Ovary (tissue), 10 donors: ENCODE results near the gene FAN1. TPM values are rescaled to one million over a fixed set of nuclear protein-coding genes. Genes with fewer than 3 reads are reported as not detected.

Experiments
- DNase-seq, 5 donors: peaks; one replicate each; pipeline ENCODE4 v3.0.0-alpha.2; 2019 to 2020
- H3K27ac ChIP-seq, 2 donors: fragments of 200-600 bp; one replicate each; pipeline versions ENCODE4 v1.5.1 to v1.8.0; 2019 to 2022
- H3K27me3 ChIP-seq: fragments of 200-600 bp; one replicate; pipeline ENCODE4 v1.8.0; 2022
- H3K36me3 ChIP-seq: fragments of 200-600 bp; sonication (generic); one replicate; pipeline ENCODE4 v1.5.1; 2019
- H3K4me1 ChIP-seq: one replicate; pipeline ENCODE4 v1.8.1; 2013; ENCODE audit warnings: mild to moderate bottlenecking, moderate library complexity; ENCODE audit not compliant: insufficient read depth
- H3K4me3 ChIP-seq: fragments of 200-600 bp; sonication (generic); one replicate; pipeline ENCODE4 v1.5.1; 2017
- H3K9me3 ChIP-seq, 2 donors: fragments of 200-600 bp in 1 of 2; sonication (generic) in 1 of 2; one replicate each; pipeline versions ENCODE4 v1.5.1 to v1.8.1; 2013 to 2019; ENCODE audit warnings: mild to moderate bottlenecking in 1 of 2, moderate library complexity in 1 of 2
- CTCF ChIP-seq, 3 donors: fragments of 450-650 bp in 2 of 3; fragments of 200-600 bp in 1 of 3; IDR thresholded peaks; one replicate each; pipeline versions ENCODE4 v1.5.1 to v1.8.0; 2016 to 2022; ENCODE audit warnings: antibody characterized with exemption in 3 of 3, mild to moderate bottlenecking in 1 of 3
- EP300 ChIP-seq: sonication (generic); formaldehyde crosslinking; IDR thresholded peaks from one replicate; pipeline ENCODE4 v1.6.1; 2017; ENCODE audit warnings: antibody characterized with exemption
- POLR2A ChIP-seq: fragments of 450-650 bp; IDR thresholded peaks from one replicate; pipeline ENCODE4 v1.6.1; 2017; ENCODE audit warnings: antibody characterized with exemption, mild to moderate bottlenecking, moderate library complexity
- WGBS, 3 donors: extraction: QIAGEN DNeasy Blood & Tissue Kit in 1 of 3; methylation state at CpG; one replicate each; pipeline versions ENCODE4 v1.1.5 to v1.1.7; 2013 to 2017; 5-methylcytosine and 5-hydroxymethylcytosine counted together
- intact Hi-C, 4 donors: fragments of 100-400 bp; cut with DNase I; formaldehyde crosslinking; loops; one replicate each; pipeline versions ENCODE4 v1.11.0 to v1.15.1; 2022 to 2023
- long read RNA-seq, 3 donors: library from polyadenylated mRNA in 2 of 3; unstranded in 2 of 3; transcript quantifications; one replicate each; pipeline ENCODE4 v2.0.0 and lab custom pipeline, GENCODE V29; 2021 to 2026
- polyA plus RNA-seq, 2 donors: library from polyadenylated mRNA; stranded (reverse); fragments of 200-250 nt in 1 of 2; fragments of 350-450 nt in 1 of 2; fragmentation: Illumina TruSeq in 1 of 2; extraction: RNeasy Lipid Tissue Mini Kit (QIAGEN cat#74804) in 1 of 2; gene quantifications; one replicate each; pipeline ENCODE4 v1.2.3, GENCODE V29; 2013 to 2014
- total RNA-seq, 7 donors: library from RNA; depleted of rRNA in 2 of 7; stranded (reverse); fragments of >200 nt in 2 of 7; fragmentation: NEBNext Ultra II Directional in 3 of 7; extraction: Animal tissue kit (Norgen Biotek cat#: 25700) in 3 of 7; gene quantifications; one replicate each; pipeline versions ENCODE4 v1.1.0 to v1.2.4, GENCODE V29; 2016 to 2023
- donor health status: DM: no; HTN: no; CAD: no; lungs with moderate emphysema.
- donor health status: DM: no; HTN: no; CAD: no.
- donor health status: Bipolar disorder and iron deficiency.
- donor health status: DM: yes; HTN: yes; CAD: no.
- donor health status: DM: no; HTN: no; CAD: no.
- donor health status: DM: yes; HTN: yes; CAD: no.

The FAN1 gene
- 10 to 100 TPM; 10.1 to 24.1 (median 19.0) TPM for total RNA-seq
- 10 to 100 TPM; 12.7 to 17.9 TPM for polyA plus RNA-seq
- long read RNA-seq, donor 1, partial matches to known transcripts = 4 of 5 reads
- long read RNA-seq, donor 1, other reads (novel, unspliced or antisense) = 0 of 5 reads
- long read RNA-seq, donor 2, full-length matches to known transcripts = 9 of 22 reads
- long read RNA-seq, donor 2, partial matches to known transcripts = 13 of 22 reads
- long read RNA-seq, donor 2, other reads (novel, unspliced or antisense) = 0 of 22 reads
- long read RNA-seq, donor 3, full-length matches to known transcripts = 12 of 51 reads
- long read RNA-seq, donor 3, partial matches to known transcripts = 14 of 51 reads
- long read RNA-seq, donor 3, other reads (novel, unspliced or antisense) = 25 of 51 reads

GRCh38 chr15:30903497-30904187 is at the start of gene FAN1:
FAN1 (plus strand) TSS chr15:30903915; CDS start chr15:30904664, 749 bp downstream.
- no peaks in the 10 kb centered on the region for H3K9me3 ChIP-seq
- H3K4me1 ChIP-seq = peaks cover 2% of the 10 kb centered on the region
- H3K27me3 ChIP-seq = no peaks in the 10 kb centered on the region
- H3K36me3 ChIP-seq = no peaks in the 10 kb centered on the region
- peak within 1 kb of the TSS; percentile 40 to 59 for H3K27ac ChIP-seq
- 0 to 1% (median 0%) methylated on average over 59 to 65 of the region's 65 CpGs for WGBS, 3 donors
- peak within 1 kb of the TSS; percentile 86 for H3K4me3 ChIP-seq
- intact Hi-C loops = loop anchor here in 1 of 4 donors (10.0 kb wide), 1 partner anchor 71 kb away; no protein-coding TSS in a partner anchor
- peak; percentile 61 to 81 (median 78) for DNase-seq
- TF ChIP-seq CTCF (IDR thresholded peaks at IDR 0.05) (no peak), POLR2A (peak; percentile 62), EP300 (no peak)

GRCh38 chr15:30859091-30859874 is 44.4 kb upstream of the FAN1 start:
- no peak for DNase-seq
- H3K27me3 ChIP-seq = no peaks in the 10 kb centered on the region
- no peaks in the 10 kb centered on the region for H3K4me1 ChIP-seq
- H3K27ac ChIP-seq = no peak overlapping the region
- TF ChIP-seq EP300 (no peak), POLR2A (no peak), CTCF (IDR thresholded peaks at IDR 0.05) (no peak)
- H3K9me3 ChIP-seq = no peaks in the 10 kb centered on the region
- H3K4me3 ChIP-seq = no peak overlapping the region
- WGBS, 3 donors = 18 to 21% (median 19%) methylated on average over 7 of the region's 7 CpGs
- H3K36me3 ChIP-seq = no peaks in the 10 kb centered on the region
- intact Hi-C loops = no loop called here

- H3K4me3 ChIP-seq = no peak overlapping the region
- no peaks in the 10 kb centered on the region for H3K9me3 ChIP-seq
- H3K4me1 ChIP-seq = no peaks in the 10 kb centered on the region
- TF ChIP-seq CTCF (IDR thresholded peaks at IDR 0.05) = no peak
- no peak for TF ChIP-seq POLR2A
- no peak for TF ChIP-seq EP300
- intact Hi-C loops = no loop called here
- DNase-seq = no peak
- H3K27me3 ChIP-seq = no peaks in the 10 kb centered on the region
- H3K27ac ChIP-seq = no peak overlapping the region
- H3K36me3 ChIP-seq = no peaks in the 10 kb centered on the region
These were observed 38.5 kb upstream of the FAN1 start for GRCh38 chr15:30865257-30865656.

GRCh38 chr15:30870681-30871080 is 33.0 kb upstream of the FAN1 start:
- DNase-seq = no peak
- H3K36me3 ChIP-seq = no peaks in the 10 kb centered on the region
- no peaks in the 10 kb centered on the region for H3K9me3 ChIP-seq
- H3K4me1 ChIP-seq = no peaks in the 10 kb centered on the region
- no peak overlapping the region for H3K27ac ChIP-seq
- 68 to 85% (median 79%) methylated on average over 1 of the region's 1 CpG for WGBS, 3 donors
- intact Hi-C loops = no loop called here
- no peak for TF ChIP-seq CTCF (IDR thresholded peaks at IDR 0.05)
- TF ChIP-seq EP300 = no peak
- TF ChIP-seq POLR2A = no peak
- H3K27me3 ChIP-seq = no peaks in the 10 kb centered on the region
- no peak overlapping the region for H3K4me3 ChIP-seq
